HEK293T (cell line): Measurements from ENCODE around the gene CRY2.

Experiments
- ARNT ChIP-seq: fragments of 450-650 bp; IDR thresholded peaks from 2 replicates; pipeline ENCODE4 v1.6.1; 2017; ENCODE audit warnings: mild to moderate bottlenecking
- ELF4 ChIP-seq: fragments of 450-650 bp; IDR thresholded peaks from 2 replicates; pipeline ENCODE4 v1.6.1; 2017; ENCODE audit warnings: antibody characterized with exemption
- FOXA1 ChIP-seq: fragments of 450-650 bp; IDR thresholded peaks from 2 replicates; pipeline ENCODE4 v1.6.1; 2016; ENCODE audit warnings: mild to moderate bottlenecking
- FOXM1 ChIP-seq: fragments of 450-650 bp; IDR thresholded peaks from 2 replicates; pipeline ENCODE4 v1.6.1; 2017; ENCODE audit warnings: mild to moderate bottlenecking, borderline replicate concordance
- HDGF ChIP-seq: fragments of 450-650 bp; IDR thresholded peaks from 2 replicates; pipeline ENCODE4 v1.6.1; 2017; ENCODE audit warnings: antibody characterized with exemption, borderline replicate concordance
- NFRKB ChIP-seq: fragments of 450-650 bp; IDR thresholded peaks from 2 replicates; pipeline ENCODE4 v1.6.1; 2016; ENCODE audit warnings: mild to moderate bottlenecking, moderate library complexity

- no peak for TF ChIP-seq FOXM1
- TF ChIP-seq FOXA1 = no peak
- no peak for TF ChIP-seq ARNT
- TF ChIP-seq NFRKB = no peak
- no peak for TF ChIP-seq ELF4
- no peak for TF ChIP-seq HDGF
Observed at GRCh38 chr11:45811571-45812290, 35.5 kb upstream of the CRY2 start.
